DOHH2 (cell line): Measurements from ENCODE around the gene NEUROG1.

Experiments
- H3F3A ChIP-seq: fragments of 200-600 bp; sonication (generic), shearing (Covaris generic); 2 replicates; pipeline ENCODE4 v1.6.0; 2016; ENCODE audit warnings: antibody characterized with exemption, mild to moderate bottlenecking; ENCODE audit not compliant: control insufficient read depth, insufficient read depth
- H3K27ac ChIP-seq: fragments of 200-600 bp; sonication (generic); 2 replicates; pipeline ENCODE4 v1.5.1; 2014; ENCODE audit warnings: low read depth, mild to moderate bottlenecking, low read length, moderate library complexity
- H3K27me3 ChIP-seq: fragments of 200-600 bp; sonication (generic); 2 replicates; pipeline ENCODE4 v1.6.1; 2014; ENCODE audit warnings: mild to moderate bottlenecking, low read length, mixed read lengths; ENCODE audit not compliant: control insufficient read depth
- H3K36me3 ChIP-seq: fragments of 200-600 bp; sonication (generic); 2 replicates; pipeline ENCODE4 v1.6.1; 2014; ENCODE audit warnings: mild to moderate bottlenecking, low read length, moderate library complexity, mixed read lengths; ENCODE audit not compliant: control insufficient read depth
- H3K4me1 ChIP-seq: fragments of 200-600 bp; sonication (generic); 2 replicates; pipeline ENCODE4 v1.6.1; 2014; ENCODE audit warnings: mild to moderate bottlenecking, low read length, mixed read lengths; ENCODE audit not compliant: control insufficient read depth
- H3K4me2 ChIP-seq: fragments of 200-600 bp; sonication (generic); 2 replicates; pipeline ENCODE4 v1.6.0; 2014; ENCODE audit warnings: mild to moderate bottlenecking, low read length, moderate library complexity
- H3K4me3 ChIP-seq: fragments of 200-600 bp; sonication (generic); 2 replicates; pipeline ENCODE4 v1.5.1; 2014; ENCODE audit warnings: mild to moderate bottlenecking, low read length, mixed read lengths
- H3K79me2 ChIP-seq: fragments of 200-600 bp; sonication (generic); 2 replicates; pipeline ENCODE4 v1.6.1; 2014; ENCODE audit warnings: mild to moderate bottlenecking, low read length, mixed read lengths; ENCODE audit not compliant: control insufficient read depth
- H3K9me2 ChIP-seq: fragments of 200-600 bp; sonication (generic); replicated peaks from 2 replicates; pipeline ENCODE4 v1.6.1; 2014; ENCODE audit warnings: mild to moderate bottlenecking, low read length, mixed read lengths; ENCODE audit not compliant: control insufficient read depth
- H3K9me3 ChIP-seq: fragments of 200-600 bp; sonication (generic); 2 replicates; pipeline ENCODE4 v1.6.1; 2014; ENCODE audit warnings: antibody characterized with exemption, low read length, mixed read lengths; ENCODE audit not compliant: control insufficient read depth, insufficient read depth
- H4K20me1 ChIP-seq: fragments of 200-600 bp; sonication (generic); 2 replicates; pipeline ENCODE4 v1.6.0; 2014; ENCODE audit warnings: low read depth, mild to moderate bottlenecking, antibody characterized with exemption, low read length, moderate library complexity; ENCODE audit not compliant: control insufficient read depth, insufficient read depth
- EZH2phosphoT487 ChIP-seq: fragments of 200-600 bp; sonication (generic); IDR thresholded peaks from 2 replicates; pipeline ENCODE4 v1.6.1; 2017; ENCODE audit warnings: borderline replicate concordance, mild to moderate bottlenecking, antibody characterized with exemption, low read length, moderate library complexity, mixed read lengths
- TF ChIP-seq, protein P1 (sequence below): fragments of 200-600 bp; sonication (generic); IDR thresholded peaks from one replicate; pipeline ENCODE4 v1.5.1; 2014; ENCODE audit warnings: antibody characterized with exemption, mild to moderate bottlenecking, low read depth, low read length; ENCODE audit not compliant: poor library complexity, severe bottlenecking

The NEUROG1 gene

GRCh38 chr5:135546101-135546500, 10.3 kb upstream of the NEUROG1 start:
- no peak overlapping the region for H3K4me2 ChIP-seq
- H3K4me1 ChIP-seq, result no peaks in the 10 kb centered on the region
- H3K36me3 ChIP-seq, result no peaks in the 10 kb centered on the region
- TF ChIP-seq, protein P1, sequence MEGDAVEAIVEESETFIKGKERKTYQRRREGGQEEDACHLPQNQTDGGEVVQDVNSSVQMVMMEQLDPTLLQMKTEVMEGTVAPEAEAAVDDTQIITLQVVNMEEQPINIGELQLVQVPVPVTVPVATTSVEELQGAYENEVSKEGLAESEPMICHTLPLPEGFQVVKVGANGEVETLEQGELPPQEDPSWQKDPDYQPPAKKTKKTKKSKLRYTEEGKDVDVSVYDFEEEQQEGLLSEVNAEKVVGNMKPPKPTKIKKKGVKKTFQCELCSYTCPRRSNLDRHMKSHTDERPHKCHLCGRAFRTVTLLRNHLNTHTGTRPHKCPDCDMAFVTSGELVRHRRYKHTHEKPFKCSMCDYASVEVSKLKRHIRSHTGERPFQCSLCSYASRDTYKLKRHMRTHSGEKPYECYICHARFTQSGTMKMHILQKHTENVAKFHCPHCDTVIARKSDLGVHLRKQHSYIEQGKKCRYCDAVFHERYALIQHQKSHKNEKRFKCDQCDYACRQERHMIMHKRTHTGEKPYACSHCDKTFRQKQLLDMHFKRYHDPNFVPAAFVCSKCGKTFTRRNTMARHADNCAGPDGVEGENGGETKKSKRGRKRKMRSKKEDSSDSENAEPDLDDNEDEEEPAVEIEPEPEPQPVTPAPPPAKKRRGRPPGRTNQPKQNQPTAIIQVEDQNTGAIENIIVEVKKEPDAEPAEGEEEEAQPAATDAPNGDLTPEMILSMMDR, result no peak
- TF ChIP-seq EZH2phosphoT487, result no peak
- peaks cover 56% of the 10 kb centered on the region for H3K27me3 ChIP-seq
- H3F3A ChIP-seq, result no peaks in the 10 kb centered on the region
- no peaks in the 10 kb centered on the region for H3K9me3 ChIP-seq
- H3K27ac ChIP-seq, result no peak overlapping the region
- no peaks in the 10 kb centered on the region for H3K79me2 ChIP-seq
- H3K4me3 ChIP-seq, result no peak overlapping the region
- 0 out of 2 replicates have a peak, but pooled peaks cover 3% of the 10 kb centered on the region for H4K20me1 ChIP-seq
- no peaks in the 10 kb centered on the region for H3K9me2 ChIP-seq

GRCh38 chr5:135545099-135545498, 9.3 kb upstream of the NEUROG1 start:
- Histone ChIP-seq H3K9me3 (no peaks in the 10 kb centered on the region), H3K27me3 (peaks cover 63% of the 10 kb centered on the region), H3F3A (no peaks in the 10 kb centered on the region), H3K36me3 (no peaks in the 10 kb centered on the region), H3K27ac (no peak overlapping the region), H3K4me2 (no peak overlapping the region), H3K4me3 (no peak overlapping the region), H3K4me1 (no peaks in the 10 kb centered on the region), H3K79me2 (no peaks in the 10 kb centered on the region), H4K20me1 (0 out of 2 replicates have a peak, but pooled peaks cover 3% of the 10 kb centered on the region), H3K9me2 (no peaks in the 10 kb centered on the region)
- TF ChIP-seq EZH2phosphoT487, result no peak
- TF ChIP-seq, protein P1, result no peak

DNA sequence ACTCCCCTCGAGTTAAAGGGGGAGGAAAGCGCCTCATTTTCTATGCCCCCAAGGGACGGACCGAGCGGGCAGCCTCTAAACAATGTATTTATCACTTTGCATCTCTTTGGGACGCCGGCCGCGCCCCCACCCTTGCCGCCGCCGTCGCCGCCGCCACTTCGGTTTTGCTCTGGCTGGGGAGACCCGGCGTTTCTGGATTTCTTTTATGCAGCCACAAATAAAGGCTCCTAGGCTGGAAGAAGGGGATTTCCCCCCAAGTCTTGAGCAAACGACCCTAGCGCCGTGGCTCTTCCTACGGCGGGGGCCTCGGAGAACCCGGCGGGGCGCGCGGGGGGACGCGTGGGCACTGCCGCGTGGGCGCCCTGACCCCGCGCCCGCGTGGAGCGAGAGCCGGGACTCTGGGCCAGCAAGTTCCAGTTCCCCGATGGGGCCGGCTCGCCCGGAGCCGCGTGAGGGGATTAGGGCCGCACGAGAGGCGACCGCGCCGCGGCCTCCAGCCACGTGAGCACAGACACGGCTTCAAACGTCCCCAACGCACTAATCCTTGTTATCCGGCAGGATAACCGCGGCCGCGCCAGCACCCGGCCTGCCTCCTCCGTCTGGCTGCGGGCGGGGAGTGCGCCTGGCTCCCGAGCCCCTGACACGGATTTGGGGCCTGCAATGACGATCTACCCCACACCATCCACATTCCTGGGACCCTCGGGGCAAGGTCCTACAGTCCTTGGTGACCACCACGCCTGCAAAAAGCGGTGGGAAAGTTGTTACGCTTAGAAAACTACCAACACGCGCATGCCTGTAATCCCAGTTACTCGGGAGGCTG, 7.9 kb upstream of the NEUROG1 start:
- H3K4me1 ChIP-seq, result no peaks in the 10 kb centered on the region
- no peaks in the 10 kb centered on the region for H3K36me3 ChIP-seq
- H3K79me2 ChIP-seq, result no peaks in the 10 kb centered on the region
- no peaks in the 10 kb centered on the region for H3K9me2 ChIP-seq
- no peaks in the 10 kb centered on the region for H3K9me3 ChIP-seq
- TF ChIP-seq, protein P1, result no peak
- TF ChIP-seq EZH2phosphoT487, result 0 out of 2 replicates have a peak, but pooled peaks have one; percentile 3
- peaks cover 69% of the 10 kb centered on the region for H3K27me3 ChIP-seq
- H3K27ac ChIP-seq, result no peak overlapping the region
- H4K20me1 ChIP-seq, result no peaks in the 10 kb centered on the region
- H3K4me2 ChIP-seq, result no peak overlapping the region
- H3F3A ChIP-seq, result no peaks in the 10 kb centered on the region
- H3K4me3 ChIP-seq, result no peak overlapping the region
